AG10803 (cell line): ENCODE results near the gene ABCA12.
A peak's percentile ranks its signal among the peaks of the same experiment; 100 is the strongest.

Source experiments
- DNase-seq: peaks from one replicate; pipeline ENCODE4 v3.0.0; 2010; ENCODE audit warnings: low read depth
- H3K4me3 ChIP-seq: 2 replicates; pipeline ENCODE4 v1.5.1; 2011; ENCODE audit warnings: mild to moderate bottlenecking, low read length, control low read depth
- CTCF ChIP-seq: conservative IDR thresholded peaks from 2 replicates; pipeline ENCODE4 v1.5.1; 2011; ENCODE audit warnings: mild to moderate bottlenecking, low read length, control low read depth, inconsistent platforms

Gene ABCA12

GRCh38 chr2:215136669-215137328, 1.6 kb downstream of the ABCA12 start:
- DNase-seq = no peak
- H3K4me3 ChIP-seq = no peak overlapping the region
- TF ChIP-seq CTCF = no peak

- DNase-seq = no peak
- H3K4me3 ChIP-seq = no peak overlapping the region
- no peak for TF ChIP-seq CTCF
Measured at GRCh38 chr2:215120401-215120800, 18.0 kb downstream of the ABCA12 start.

GRCh38 chr2:215119847-215120246, 18.6 kb downstream of the ABCA12 start:
- H3K4me3 ChIP-seq = no peak overlapping the region
- DNase-seq = no peak
- TF ChIP-seq CTCF = no peak

- TF ChIP-seq CTCF = no peak
- no peak overlapping the region for H3K4me3 ChIP-seq
- DNase-seq = no peak
Measured at GRCh38 chr2:215110918-215111317, 27.5 kb downstream of the ABCA12 start.

- no peak for TF ChIP-seq CTCF
- DNase-seq = no peak
- H3K4me3 ChIP-seq = no peak overlapping the region
Measured at GRCh38 chr2:215107216-215108056, 31.0 kb downstream of the ABCA12 start.

GRCh38 chr2:215105607-215106354, 32.6 kb downstream of the ABCA12 start:
- no peak overlapping the region for H3K4me3 ChIP-seq
- peak; percentile 5 for DNase-seq
- TF ChIP-seq CTCF = no peak
